HG03045 (cell line): Measurements from ENCODE around the gene TRIM7.
"Not testable (repeated sequence)": the region's sequence is repeated elsewhere in the genome, so short reads cannot be mapped to it uniquely, and the experiment has no call there.

ENCODE experiments used
- ATAC-seq: cut with Tn5 transposase; IDR thresholded peaks from one replicate; pipeline ENCODE4 v1.9.1; 2021; ENCODE audit warnings: mild to moderate bottlenecking, moderate library complexity; ENCODE audit not compliant: unreplicated experiment

TRIM7 gene

GRCh38 chr5:181214249-181214648, 9.3 kb upstream of the TRIM7 start:
- ATAC-seq, result not testable (repeated sequence)

GRCh38 chr5:181212934-181213333, 7.9 kb upstream of the TRIM7 start:
- no peak for ATAC-seq

DNA sequence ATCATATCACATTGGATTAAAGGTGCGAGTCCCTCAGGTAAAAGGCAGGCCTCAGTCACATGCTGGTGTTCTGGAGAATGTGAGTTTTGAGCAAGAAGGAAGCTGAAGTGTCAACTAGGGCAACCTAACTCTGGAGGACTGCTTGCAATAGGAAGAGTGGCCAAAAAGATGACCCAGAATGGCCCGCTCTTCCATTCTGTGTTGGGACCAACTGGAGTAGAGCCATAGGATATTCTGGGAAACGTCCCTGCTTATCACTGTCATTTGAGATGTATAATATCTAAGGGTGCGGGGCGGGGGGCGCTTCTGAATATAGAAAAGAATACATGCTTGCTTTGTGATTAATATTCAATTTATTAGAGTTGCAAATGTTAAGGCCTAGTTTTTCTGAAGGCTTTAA, 7.1 kb upstream of the TRIM7 start:
- ATAC-seq, result no peak

GRCh38 chr5:181211208-181211607, 6.2 kb upstream of the TRIM7 start:
- no peak for ATAC-seq

GRCh38 chr5:181210698-181211097, 5.7 kb upstream of the TRIM7 start:
- not testable (repeated sequence) for ATAC-seq

- ATAC-seq, result not testable (repeated sequence)
Observed at GRCh38 chr5:181210148-181210547, 5.2 kb upstream of the TRIM7 start.

- not testable (repeated sequence) for ATAC-seq
Observed at GRCh38 chr5:181209006-181209405, 4.0 kb upstream of the TRIM7 start.

DNA sequence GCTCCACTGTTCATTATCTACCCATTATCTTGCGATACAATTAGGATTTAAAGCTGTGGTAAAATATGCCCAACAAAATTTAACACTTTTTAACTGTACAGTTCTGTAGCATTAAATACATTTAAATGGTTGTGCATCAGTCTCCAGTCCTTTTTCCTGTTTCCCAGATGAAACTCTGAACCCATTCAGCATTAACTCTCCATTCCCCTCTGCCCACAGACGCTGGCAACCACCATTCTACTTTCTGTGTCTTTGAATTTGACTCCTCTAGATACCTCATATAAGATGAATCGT, 2.9 kb upstream of the TRIM7 start:
- no peak for ATAC-seq

DNA sequence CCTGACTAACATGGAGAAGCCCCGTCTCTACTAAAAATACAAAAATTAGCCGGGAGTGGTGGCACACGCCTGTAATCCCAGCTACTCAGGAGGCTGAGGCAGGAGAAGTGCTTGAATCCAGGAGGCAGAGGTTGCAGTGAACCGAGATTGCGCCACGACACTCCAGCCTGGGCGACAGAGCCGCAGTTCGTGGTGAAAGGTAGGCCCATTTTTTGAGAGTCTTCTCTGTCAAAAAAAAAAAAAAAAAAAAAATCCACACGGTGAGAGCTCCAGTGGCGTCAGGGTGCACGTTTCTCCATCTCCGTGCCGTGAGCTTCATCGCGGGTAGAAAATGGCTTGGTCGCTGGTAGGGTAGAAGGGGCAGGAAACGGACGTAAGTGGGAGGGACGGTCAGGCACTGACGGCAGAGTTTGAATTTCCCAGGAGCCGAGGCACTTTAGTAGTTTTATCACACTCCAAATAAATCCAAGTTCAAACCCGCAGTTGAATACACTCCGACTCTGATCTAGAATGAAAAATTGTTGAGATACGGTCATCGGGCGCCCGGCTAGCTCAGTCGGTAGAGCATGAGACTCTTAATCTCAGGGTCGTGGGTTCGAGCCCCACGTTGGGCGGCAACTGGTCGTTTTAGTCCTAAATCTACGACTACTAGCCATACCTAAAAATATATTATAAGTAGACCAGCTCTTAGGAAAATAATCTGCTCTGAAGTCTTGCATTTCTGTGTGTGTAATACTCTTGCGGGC, 2.4 kb upstream of the TRIM7 start:
- peak; percentile 36 for ATAC-seq

DNA sequence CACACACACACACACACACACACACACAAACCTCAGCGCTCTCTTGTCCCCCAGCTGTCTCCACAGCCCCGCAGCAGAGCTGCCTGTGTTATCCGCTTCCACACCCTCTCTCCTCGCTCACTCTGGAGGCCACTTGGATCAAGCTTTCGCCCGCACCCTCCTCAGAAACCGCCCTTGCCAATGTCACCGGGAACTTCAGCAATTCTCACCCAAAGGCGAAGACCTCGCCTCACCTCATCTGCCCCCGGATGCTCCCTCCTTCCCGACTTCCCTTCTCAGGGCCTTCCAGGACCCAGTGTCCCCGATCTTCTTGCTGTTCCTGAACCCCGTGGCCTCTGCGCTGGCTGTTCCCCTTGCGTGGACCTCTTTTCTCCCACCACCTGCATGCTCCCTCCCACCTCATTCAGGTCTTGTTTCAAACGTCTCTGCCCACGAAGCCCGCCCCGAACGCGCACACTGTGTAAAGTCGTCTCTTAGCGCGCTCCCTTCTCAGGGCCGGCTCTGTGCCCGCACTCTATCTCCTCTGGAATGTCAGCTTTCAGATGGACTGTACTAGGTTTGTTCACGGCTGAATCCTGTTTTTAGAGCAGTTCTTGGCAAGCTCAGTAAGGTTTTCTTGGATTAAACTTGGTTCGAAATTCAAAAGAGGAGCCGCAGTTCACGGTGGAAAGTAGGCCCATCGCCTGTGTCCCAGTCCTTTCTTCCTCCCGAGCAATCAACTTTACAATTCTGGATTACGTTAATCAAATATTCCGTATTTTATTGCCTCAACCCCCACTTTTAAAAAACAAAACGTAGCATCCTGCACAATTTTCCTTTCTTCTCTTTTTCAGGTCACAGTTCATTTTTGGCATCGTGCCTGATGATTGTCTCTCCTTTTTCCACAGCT, 1.0 kb upstream of the TRIM7 start:
- ATAC-seq, result no peak

DNA sequence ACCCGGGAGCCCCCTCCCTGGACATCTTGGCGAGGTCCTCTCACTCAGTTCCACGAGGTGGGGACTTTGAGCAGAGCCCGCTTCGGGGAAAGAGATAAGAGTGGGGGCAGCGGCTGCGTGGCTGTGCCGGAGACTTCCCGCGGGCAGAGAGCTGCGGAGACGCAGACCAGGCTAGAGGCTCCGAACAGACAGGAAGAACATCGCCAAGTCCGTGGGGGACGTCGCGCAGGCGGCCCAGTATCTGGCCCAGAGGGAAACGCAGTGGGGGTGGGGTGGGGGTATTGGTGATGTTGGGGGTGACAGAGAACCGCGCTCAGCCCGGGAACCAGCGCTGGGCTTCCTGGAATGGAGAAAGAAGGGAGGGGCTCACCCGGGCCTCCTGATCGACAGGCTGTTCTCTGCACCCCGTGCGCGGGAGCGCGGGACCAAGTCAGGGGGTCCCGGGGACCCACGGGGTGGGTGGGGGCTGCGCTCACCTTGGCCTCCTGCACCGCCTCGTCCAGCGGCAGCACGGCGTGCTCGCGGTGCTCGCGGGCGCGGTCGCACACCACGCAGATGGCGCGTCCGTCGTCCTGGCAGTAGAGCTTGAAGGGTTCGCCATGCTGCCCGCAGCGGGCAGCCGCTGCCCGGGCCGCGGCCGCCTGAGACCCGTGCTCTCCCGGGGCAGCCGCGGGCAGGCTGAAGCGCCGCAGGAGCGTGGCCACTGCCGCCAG, 727 bp downstream of the TRIM7 start:
- no peak for ATAC-seq

GRCh38 chr5:181203777-181204112, 1.3 kb downstream of the TRIM7 start:
- ATAC-seq, result no peak

DNA sequence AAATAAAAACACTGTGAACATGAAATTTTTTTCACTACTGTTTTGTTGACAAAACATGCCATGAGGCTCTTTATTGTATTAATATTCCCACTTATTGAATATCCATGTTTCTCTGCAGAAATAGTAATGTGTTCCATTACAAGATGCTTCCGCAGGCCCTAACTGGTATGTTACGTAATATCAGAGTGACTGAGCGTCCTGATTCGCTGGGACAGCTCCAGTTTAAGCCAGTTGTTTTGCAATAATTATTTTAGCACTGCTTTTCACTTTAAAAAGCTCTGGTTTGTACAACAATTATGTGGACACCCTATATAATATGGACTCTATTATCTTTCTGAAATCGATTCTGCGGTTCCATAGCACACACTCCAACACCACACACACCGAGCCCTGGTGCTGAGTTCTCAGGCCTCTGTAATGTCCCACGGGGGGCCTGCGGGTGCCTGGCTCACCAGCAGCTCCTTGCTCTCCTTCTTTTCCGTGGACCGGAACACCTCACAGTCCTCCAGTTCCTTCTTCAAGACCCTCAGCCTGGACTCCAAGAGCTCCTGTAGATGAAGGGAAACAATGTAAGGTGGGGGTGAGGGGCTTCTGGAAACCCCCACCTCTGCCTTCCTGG, 1.8 kb downstream of the TRIM7 start:
- ATAC-seq, result no peak

- no peak for ATAC-seq
Observed at GRCh38 chr5:181200816-181201215, 4.2 kb downstream of the TRIM7 start.

- no peak for ATAC-seq
Observed at GRCh38 chr5:181199881-181200638, 4.9 kb downstream of the TRIM7 start.

DNA sequence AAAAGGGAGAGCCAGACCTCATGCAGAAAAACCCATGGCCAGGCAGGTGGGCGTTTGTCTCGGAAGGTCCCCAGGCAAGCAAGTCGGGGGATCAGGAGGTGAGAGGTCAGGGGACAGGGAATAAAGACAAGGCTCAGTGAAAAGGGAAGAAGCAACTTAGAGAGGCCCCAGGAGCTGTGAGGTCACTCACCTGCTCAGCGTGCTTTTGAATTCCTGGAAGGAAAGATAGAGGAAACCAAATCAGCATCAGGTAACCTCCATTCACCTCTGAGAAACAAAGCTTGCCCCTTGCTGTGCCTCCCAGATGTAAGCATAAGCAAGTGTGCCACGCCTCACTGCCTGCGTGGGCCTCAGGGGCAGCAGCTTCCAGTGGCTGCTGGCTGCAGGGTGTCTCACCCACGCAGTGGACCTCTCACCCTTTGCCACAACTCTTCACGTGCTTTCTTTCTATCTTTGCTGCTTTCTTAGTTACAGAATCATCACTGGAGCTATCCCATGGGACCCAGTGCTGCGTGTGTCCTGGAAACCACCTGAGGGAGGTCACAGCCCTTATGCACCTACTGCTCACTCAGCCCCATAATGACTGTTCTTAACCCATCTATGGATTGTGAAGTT, 6.0 kb downstream of the TRIM7 start:
- peak; percentile 47 for ATAC-seq

GRCh38 chr5:181198106-181198685, 6.8 kb downstream of the TRIM7 start:
- no peak for ATAC-seq

DNA sequence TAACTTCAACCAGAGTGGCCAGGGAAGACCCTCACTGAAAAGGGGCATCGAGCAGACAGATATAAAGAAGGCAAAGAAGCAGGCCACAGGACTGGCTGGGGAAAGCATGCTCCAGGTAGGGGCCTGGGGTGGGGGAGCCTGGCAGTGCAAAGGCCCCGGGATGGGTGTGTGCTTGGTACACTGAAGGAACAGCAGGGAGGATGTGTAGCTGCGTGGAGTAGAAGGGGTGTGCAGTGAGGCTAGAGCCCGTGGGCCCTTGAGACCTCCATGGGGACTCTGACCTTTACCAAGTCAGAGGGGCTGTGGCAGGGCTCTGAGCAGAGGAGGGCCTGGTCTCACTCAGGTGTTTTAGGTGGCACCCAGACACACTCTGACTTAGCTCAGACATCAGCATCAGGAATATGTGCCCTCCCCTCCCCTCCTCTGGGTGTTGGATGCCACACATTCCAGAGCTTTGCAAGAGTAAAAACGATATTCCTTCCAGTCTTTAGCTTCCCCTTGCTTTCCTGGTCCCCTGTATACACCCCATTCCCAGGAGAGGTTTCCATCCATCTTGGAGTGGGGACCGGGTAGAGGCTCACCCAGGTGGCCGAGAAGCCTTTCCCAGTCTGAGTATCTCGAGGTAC, 7.6 kb downstream of the TRIM7 start:
- no peak for ATAC-seq

- ATAC-seq, result no peak
Observed at GRCh38 chr5:181195249-181195761, 9.7 kb downstream of the TRIM7 start.
